Measurements from ENCODE around the gene ATG12.

GRCh38 chr5:115854139-115854538 is 12.8 kb upstream of the ATG12 start:
- TF ChIP-seq CTCF (IDR thresholded peaks at IDR 0.05) (no peak), EP300 (IDR thresholded peaks at IDR 0.05) (no peak), POLR2A (IDR thresholded peaks at IDR 0.05) (no peak)
